Cerebellar cortex (tissue), 1 donor: ENCODE measurements around the gene NEXMIF.
"Not testable (repeated sequence)": the region's sequence is repeated elsewhere in the genome, so short reads cannot be mapped to it uniquely, and the experiment has no call there.

Experiments used
- DNase-seq: peaks from one replicate; pipeline ENCODE4 v3.0.0-alpha.2; 2015; ENCODE audit warnings: low spot score

Gene NEXMIF

DNA sequence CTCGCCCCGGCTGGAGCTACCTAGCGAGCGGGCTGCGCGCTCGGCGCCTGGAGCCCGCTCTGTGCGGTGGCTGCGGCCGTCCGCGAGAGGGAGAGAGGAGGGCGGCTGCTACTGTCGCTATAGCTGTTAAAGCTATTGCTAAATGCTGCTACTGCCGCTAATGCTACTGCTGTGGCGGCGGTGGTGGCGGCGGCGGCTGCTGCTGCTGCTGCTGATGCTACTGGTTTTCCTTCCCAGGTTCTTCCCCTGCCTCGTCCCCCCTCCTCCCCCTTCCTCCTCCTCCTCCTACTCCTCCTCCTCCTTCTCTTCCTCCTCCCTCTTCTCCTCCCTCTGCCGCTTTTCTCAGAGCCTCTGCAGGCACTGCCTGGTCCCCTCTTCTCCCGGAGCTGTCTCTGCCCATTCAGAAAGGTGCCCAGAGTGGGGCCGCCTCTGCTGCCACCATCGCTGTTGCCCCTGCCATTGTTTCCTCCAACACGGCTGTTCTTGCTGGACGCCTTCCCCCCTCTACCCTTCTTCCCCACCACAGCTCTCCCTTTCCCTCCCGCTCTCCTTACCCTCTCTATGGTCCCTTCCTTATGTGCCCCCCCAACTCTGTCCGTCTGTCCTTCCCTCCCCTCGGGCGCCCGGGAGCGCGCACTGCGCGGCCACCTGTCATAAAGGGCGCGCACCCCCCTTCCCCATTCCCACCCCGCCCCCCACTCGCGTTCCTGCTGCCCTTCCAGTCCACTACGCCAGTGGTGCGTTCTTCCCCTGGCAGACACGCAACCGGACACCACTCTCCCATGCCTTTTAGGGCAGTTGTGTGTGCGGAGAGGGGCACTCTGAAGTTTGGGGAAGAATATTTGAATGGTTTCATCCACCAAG lies at the start of gene NEXMIF:
Gene NEXMIF (minus strand): TSS at position 228 of the 864 bp plus-strand sequence.
- peak; percentile 37 for DNase-seq

GRCh38 chrX:74961962-74962361 lies 36.7 kb upstream of the NEXMIF start:
- DNase-seq: not testable (repeated sequence)

- no peak for DNase-seq
Measured at GRCh38 chrX:74949717-74950116, 24.5 kb upstream of the NEXMIF start.

DNA sequence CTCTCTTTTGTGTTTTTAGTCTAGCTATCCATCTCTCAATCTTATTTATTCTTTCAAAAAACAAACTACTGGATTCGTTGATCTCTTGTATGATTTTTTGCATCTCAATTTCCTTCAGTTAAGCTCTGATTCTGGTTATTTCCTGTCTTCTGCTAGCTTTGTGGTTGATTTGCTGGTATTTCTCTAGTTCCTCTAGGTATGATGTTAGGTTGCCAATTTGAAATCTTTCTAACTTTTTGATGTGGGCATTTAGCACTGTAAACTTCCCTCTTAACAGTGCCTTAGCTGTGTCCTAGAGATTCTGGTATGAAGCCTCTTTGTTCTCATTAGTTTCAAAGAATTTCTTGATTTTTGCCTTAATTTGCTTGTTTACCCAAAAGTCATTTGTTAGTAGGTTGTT lies 15.2 kb upstream of the NEXMIF start:
- DNase-seq: no peak

GRCh38 chrX:74931214-74931613 lies 6.0 kb upstream of the NEXMIF start:
- DNase-seq: no peak

DNA sequence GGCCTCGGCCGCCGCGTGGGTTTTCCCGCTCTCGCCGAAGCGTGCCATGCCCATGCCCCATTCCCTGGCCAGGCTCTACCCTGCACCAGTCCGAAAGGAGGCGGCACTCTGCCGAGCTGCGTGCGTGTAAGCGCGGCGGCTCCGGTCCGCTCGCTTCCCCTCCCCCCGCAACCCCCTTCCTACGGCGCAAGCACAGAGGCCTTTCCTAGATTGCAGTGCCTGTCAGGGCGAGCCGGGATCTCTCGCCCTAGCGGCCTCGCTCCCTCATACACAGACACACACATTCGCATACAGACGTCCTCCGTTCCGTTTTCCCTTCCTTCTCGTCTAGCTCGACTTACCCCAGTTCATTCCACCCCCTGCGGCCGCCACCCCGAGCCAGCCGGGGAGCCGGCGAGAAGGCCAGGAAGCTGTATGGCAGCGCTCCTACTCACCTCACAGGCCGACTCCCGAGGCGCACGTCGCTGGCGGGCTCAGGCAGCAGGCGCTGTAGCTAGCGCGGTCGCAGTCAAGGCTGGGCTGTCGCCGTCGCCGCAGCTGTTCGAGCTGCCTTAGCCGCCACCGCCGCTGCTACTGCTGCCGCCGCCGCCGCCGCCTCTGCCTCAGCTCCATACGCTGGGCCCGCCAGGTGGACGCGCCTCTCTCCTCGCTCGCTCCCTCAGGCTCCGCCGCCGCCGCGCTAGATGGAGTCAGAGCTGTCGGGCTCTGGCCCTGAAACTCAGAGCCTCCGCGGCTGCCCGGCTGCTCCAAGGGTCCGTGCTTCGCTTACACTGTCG lies 615 bp downstream of the NEXMIF start:
- peak; percentile 32 for DNase-seq

GRCh38 chrX:74923942-74924448 lies 1.3 kb downstream of the NEXMIF start:
- DNase-seq: peak; percentile 31

GRCh38 chrX:74922922-74923543 lies 2.2 kb downstream of the NEXMIF start:
- DNase-seq: no peak

- no peak for DNase-seq
Measured at GRCh38 chrX:74911494-74911893, 13.8 kb downstream of the NEXMIF start.

DNA sequence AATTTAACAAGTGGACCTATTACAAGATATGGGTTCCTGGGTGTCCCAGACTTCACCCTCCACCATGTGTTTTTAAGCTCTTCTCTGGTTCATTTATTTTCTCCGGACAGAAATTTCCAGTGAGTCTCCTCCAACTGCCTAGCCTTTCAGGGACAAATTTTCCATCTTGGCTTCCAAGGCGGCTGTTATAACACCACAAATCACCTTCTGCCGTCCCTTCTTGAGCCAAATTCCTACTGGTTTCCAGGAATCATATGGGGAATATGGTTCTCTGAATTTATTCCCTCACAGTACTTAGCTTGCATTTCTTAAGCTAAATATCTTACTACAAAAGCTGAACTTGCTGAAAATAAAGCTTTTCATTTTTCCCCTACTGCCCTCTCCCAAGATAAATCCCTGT lies 18.8 kb downstream of the NEXMIF start:
- DNase-seq: peak; percentile 29

DNA sequence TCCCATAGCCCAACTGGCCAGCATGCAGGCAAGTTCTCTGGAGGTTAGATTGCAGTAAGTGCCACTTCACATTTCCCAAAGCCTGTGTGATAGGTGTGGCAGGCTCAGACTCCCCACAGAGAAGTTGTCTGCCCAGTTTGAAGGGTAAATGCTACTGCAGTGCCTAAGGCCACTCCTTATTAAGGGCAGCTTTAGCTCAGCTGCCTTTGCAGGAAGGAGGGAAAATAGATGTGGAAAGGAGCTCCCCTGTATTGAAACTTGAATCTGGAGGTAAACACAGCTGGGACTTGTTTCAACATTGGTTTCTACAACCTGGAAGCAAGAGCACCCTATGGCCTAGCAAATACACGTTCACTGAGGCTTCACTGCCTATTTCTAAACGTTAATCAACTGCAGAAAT lies 22.4 kb downstream of the NEXMIF start:
- no peak for DNase-seq

DNA sequence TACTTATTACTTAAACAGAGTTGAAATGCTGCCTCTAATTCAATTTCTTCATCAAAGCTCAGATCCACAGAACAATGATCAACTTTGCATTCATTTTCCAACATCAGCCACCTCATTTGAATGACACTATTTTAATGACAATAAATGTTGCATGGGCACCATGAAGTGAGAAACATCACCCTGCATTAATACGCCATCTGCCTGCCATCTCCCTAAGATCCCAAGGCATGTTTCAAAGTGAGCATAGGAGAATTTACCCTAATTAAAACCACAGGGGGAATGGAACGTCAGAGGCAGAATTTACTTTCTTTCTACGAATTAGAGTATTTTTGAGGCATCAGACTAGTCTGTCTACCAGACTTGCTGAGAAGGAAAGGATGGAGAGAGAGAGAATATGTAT lies 32.7 kb downstream of the NEXMIF start:
- DNase-seq: no peak

DNA sequence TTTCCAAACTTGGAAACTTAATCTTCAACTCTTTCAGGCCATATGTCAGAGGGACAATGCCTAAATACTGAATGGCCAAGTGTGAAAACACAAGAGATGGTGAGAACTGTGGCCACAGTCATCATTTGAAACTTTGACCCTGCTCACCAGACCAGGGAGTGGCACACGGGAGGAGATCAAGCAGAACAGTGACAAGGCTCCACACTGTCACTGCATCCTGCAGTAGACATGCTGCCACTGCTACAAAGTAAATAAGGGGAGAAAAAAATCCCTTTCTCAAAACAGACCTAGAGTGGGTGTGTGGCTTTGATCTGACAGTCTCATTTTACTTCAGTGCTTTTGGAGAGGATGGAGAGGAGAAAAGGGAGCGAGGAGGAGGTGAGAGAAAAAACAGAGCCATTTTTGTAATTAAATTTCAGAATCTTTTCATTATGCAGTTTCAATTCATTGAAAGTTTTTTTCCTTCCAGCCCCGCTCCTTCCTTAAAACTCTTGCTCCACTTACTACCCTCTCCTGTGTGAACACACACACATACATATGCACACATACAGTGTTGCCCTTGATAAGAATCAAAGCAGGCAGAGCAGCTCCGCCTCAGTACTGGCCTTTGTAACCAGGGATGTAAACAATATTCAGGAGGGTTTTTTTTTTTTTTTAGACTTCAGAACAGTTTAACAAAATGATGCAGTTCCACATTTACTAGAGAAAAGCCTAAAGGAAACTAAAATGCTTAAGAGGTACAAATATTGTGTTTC lies 34.4 kb downstream of the NEXMIF start:
- DNase-seq: no peak

GRCh38 chrX:74882383-74882782 lies 42.9 kb downstream of the NEXMIF start:
- not testable (repeated sequence) for DNase-seq

DNA sequence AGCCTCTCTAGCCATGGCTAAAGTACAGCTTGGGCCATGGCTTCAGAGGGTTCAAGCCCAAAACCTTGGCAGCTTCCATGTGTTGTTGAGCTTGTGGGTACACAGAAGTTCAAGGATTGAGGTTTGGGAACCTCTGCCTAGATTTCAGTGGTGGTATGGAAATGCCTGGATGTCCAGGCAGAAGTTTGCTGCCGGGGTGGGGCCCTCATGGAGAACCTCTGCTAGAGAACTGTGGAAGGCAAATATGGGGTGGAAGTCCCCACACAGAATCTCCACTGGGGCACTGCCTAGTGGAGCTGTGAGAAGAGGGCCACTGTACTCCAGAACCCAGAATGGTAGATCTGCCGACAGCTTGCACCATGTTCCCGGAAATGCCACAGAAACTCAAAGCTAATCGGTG lies 59.5 kb downstream of the NEXMIF start:
- DNase-seq: no peak

GRCh38 chrX:74853255-74853654 lies 72.0 kb downstream of the NEXMIF start:
- no peak for DNase-seq

DNA sequence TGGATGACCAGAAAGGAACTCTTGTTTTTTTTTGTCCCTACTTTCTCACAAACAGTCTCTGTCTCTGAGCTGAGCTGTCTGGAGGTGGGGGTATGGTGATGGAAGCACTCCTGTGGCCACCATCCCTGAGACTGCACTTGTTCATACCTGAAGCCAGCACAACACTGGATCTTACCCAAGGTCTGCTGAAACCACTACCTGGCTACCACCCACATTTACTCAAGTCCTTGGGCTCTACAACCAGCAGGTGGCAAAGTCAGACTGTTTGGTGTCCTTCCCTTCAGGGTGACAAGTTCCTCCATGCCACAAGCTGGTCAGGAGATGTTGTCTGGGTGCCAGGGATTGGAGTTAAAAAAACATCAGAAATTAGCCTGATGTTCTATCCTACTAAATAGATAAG lies 89.7 kb downstream of the NEXMIF start:
- no peak for DNase-seq

GRCh38 chrX:74819797-74820196 lies 105.5 kb downstream of the NEXMIF start:
- not testable (repeated sequence) for DNase-seq

GRCh38 chrX:74814681-74815080 lies 110.6 kb downstream of the NEXMIF start:
- DNase-seq: peak; percentile 2

- DNase-seq: no peak
Measured at GRCh38 chrX:74804574-74804973, 120.7 kb downstream of the NEXMIF start.

DNA sequence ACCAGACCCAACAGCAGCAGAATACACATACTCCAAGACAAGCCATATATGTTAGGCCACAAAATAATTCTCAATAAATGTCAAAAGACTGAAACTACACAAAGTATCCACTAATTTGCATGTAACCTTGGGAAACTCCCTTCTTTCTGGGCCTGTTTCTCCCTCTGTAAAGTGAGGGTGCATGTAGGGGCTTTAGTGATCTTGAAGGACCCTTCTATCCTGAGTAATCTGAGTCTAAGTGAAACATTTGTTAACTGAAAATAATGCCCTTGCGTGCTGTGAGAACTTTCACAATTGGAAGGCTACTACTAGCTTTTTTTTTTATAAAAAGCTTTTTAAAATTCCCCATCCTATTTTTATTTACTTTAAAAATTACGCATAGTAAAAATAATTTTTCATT lies 125.2 kb downstream of the NEXMIF start:
- DNase-seq: no peak
